Effector memory CD4-positive, alpha-beta T cell (primary cell): ENCODE measurements around the gene GOLGA6L7.
"Not testable (repeated sequence)": the region's sequence is repeated elsewhere in the genome, so short reads cannot be mapped to it uniquely, and the experiment has no call there.

Experiments
- DNase-seq, 3 donors: peaks; one replicate each; pipeline ENCODE4 v3.0.0-alpha.2; 2020
- H3K27ac ChIP-seq: 2 replicates; pipeline ENCODE4 v1.7.0; 2013; ENCODE audit warnings: mild to moderate bottlenecking, low read length, moderate library complexity; ENCODE audit not compliant: insufficient read depth, poor library complexity, severe bottlenecking
- H3K27me3 ChIP-seq: replicated peaks from 2 replicates; pipeline ENCODE4 v1.7.0; 2013; ENCODE audit warnings: mild to moderate bottlenecking, low read length; ENCODE audit not compliant: insufficient read depth, control insufficient read depth, poor library complexity, severe bottlenecking
- H3K36me3 ChIP-seq: 2 replicates; pipeline ENCODE4 v1.7.0; 2013; ENCODE audit warnings: mild to moderate bottlenecking, low read length, moderate library complexity; ENCODE audit not compliant: control insufficient read depth, insufficient read depth
- H3K4me1 ChIP-seq: 2 replicates; pipeline ENCODE4 v1.7.0; 2013; ENCODE audit warnings: low read length, mild to moderate bottlenecking; ENCODE audit not compliant: control insufficient read depth, insufficient read depth, poor library complexity, severe bottlenecking
- H3K4me3 ChIP-seq: 2 replicates; pipeline ENCODE4 v1.7.0; 2013; ENCODE audit warnings: low read length, low read depth, mild to moderate bottlenecking; ENCODE audit not compliant: insufficient read depth, poor library complexity, severe bottlenecking
- H3K9me3 ChIP-seq: 2 replicates; pipeline ENCODE4 v1.7.0; 2013; ENCODE audit warnings: mild to moderate bottlenecking, low read length, moderate library complexity; ENCODE audit not compliant: control insufficient read depth

GOLGA6L7 gene

GRCh38 chr15:28873006-28873405 lies 24.6 kb upstream of the GOLGA6L7 start:
- H3K36me3 ChIP-seq = no peaks in the 10 kb centered on the region
- no peak overlapping the region for H3K4me3 ChIP-seq
- H3K27me3 ChIP-seq = no peaks in the 10 kb centered on the region
- H3K27ac ChIP-seq = no peak overlapping the region
- no peaks in the 10 kb centered on the region for H3K4me1 ChIP-seq
- no peaks in the 10 kb centered on the region for H3K9me3 ChIP-seq
- DNase-seq = no peak

- no peaks in the 10 kb centered on the region for H3K4me1 ChIP-seq
- no peaks in the 10 kb centered on the region for H3K36me3 ChIP-seq
- H3K27me3 ChIP-seq = no peaks in the 10 kb centered on the region
- no peak for DNase-seq
- H3K27ac ChIP-seq = no peak overlapping the region
- H3K4me3 ChIP-seq = no peak overlapping the region
- H3K9me3 ChIP-seq = no peaks in the 10 kb centered on the region
Measured at GRCh38 chr15:28871168-28871567, 22.7 kb upstream of the GOLGA6L7 start.

- Histone ChIP-seq H3K9me3 (no peaks in the 10 kb centered on the region), H3K36me3 (no peaks in the 10 kb centered on the region), H3K4me1 (no peaks in the 10 kb centered on the region), H3K27ac (no peak overlapping the region), H3K4me3 (no peak overlapping the region), H3K27me3 (no peaks in the 10 kb centered on the region)
- DNase-seq = no peak
Measured at GRCh38 chr15:28868744-28869345, 20.4 kb upstream of the GOLGA6L7 start.

GRCh38 chr15:28861589-28862293 lies 13.3 kb upstream of the GOLGA6L7 start:
- H3K4me1 ChIP-seq, H3K27me3 ChIP-seq, H3K27ac ChIP-seq, DNase-seq, H3K36me3 ChIP-seq, H3K4me3 ChIP-seq, H3K9me3 ChIP-seq: not testable (repeated sequence)

GRCh38 chr15:28861031-28861534 lies 12.6 kb upstream of the GOLGA6L7 start:
- Histone ChIP-seq H3K4me3 (no peak overlapping the region), H3K9me3 (no peaks in the 10 kb centered on the region), H3K4me1 (no peaks in the 10 kb centered on the region), H3K27me3 (no peaks in the 10 kb centered on the region), H3K27ac (no peak overlapping the region), H3K36me3 (no peaks in the 10 kb centered on the region)
- DNase-seq = no peak

DNA sequence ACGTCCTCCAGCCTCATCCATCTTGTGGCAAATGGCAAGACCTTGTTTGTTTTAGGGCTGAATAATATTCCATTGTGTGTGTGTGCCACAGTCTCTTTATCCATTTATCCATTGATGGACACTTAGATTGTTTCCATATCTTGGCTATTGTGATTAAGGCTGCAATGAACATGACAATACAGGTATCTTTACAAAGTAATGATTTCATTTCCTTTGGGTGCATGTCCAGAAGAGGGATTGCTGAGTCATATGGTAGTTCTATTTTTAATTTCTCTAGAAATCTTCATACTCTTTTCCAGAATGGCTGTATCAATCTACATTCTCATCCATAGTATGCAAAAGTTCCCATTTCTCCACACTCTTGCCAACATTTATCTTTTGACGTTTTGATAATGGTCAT lies 6.1 kb upstream of the GOLGA6L7 start:
- not testable (repeated sequence) for H3K36me3 ChIP-seq, H3K27me3 ChIP-seq, H3K27ac ChIP-seq, H3K4me3 ChIP-seq, H3K4me1 ChIP-seq, H3K9me3 ChIP-seq, DNase-seq

DNA sequence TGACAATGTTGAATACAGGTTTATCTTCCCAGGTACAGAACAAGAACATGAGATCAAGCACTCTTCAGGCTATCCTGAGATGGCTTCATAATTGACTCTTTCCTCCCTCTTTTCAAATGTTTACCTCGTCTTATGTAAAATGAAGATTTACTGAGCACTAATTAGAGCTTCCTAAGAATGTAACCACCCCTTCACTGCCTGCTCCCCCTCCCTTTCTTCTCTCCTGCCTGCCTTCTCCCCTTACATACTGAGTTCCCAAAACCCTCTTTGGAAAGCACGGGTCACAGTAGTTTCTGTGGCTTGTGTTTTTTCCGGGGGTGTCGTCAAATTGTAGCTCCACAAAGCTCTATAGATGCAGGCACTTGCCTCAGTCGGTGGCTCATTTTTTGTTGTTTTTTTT lies 5.2 kb upstream of the GOLGA6L7 start:
- not testable (repeated sequence) for H3K27ac ChIP-seq, H3K4me3 ChIP-seq, H3K4me1 ChIP-seq, H3K9me3 ChIP-seq, DNase-seq, H3K27me3 ChIP-seq, H3K36me3 ChIP-seq

DNA sequence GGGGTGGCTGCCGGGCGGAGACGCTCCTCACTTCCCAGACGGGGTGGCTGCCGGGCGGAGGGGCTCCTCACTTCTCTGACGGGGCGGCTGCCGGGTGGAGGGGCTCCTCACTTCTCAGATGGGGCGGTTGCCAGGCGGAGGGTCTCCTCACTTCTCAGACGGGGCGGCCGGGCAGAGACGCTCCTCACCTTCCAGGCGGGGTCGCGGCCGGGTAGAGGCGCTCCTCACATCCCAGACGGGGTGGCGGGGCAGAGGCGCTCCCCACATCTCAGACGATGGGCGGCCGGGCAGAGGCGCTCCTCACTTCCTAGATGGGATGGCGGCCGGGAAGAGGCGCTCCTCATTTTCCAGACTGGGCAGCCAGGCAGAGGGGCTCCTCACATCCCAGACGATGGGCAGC lies 1.3 kb upstream of the GOLGA6L7 start:
- H3K36me3 ChIP-seq, H3K4me1 ChIP-seq, H3K27me3 ChIP-seq, H3K27ac ChIP-seq, H3K9me3 ChIP-seq, H3K4me3 ChIP-seq, DNase-seq: not testable (repeated sequence)

- DNase-seq, H3K36me3 ChIP-seq, H3K4me3 ChIP-seq, H3K4me1 ChIP-seq, H3K27me3 ChIP-seq, H3K9me3 ChIP-seq, H3K27ac ChIP-seq: not testable (repeated sequence)
Measured at GRCh38 chr15:28849271-28849670, 827 bp upstream of the GOLGA6L7 start.

- H3K27me3 ChIP-seq, H3K36me3 ChIP-seq, DNase-seq, H3K4me1 ChIP-seq, H3K9me3 ChIP-seq, H3K4me3 ChIP-seq, H3K27ac ChIP-seq: not testable (repeated sequence)
Measured at GRCh38 chr15:28847959-28848358, 485 bp downstream of the GOLGA6L7 start.
